GM19099 (cell line): ENCODE results near the gene A1BG.

Experiments used
- POLR2A ChIP-seq: IDR thresholded peaks from 3 replicates; pipeline ENCODE4 v1.6.1; 2011; ENCODE audit warnings: low read depth; ENCODE audit not compliant: insufficient read length; ENCODE audit errors: extremely low read depth

Gene A1BG

GRCh38 chr19:58354478-58355030, 1.3 kb upstream of the A1BG start:
- no peak for TF ChIP-seq POLR2A

GRCh38 chr19:58353717-58354477, 605 bp upstream of the A1BG start:
- TF ChIP-seq POLR2A, result no peak

- TF ChIP-seq POLR2A, result no peak
Observed at GRCh38 chr19:58351990-58352755, 1.1 kb downstream of the A1BG start.

GRCh38 chr19:58351558-58351878, 1.8 kb downstream of the A1BG start:
- no peak for TF ChIP-seq POLR2A

- TF ChIP-seq POLR2A, result no peak
Observed at GRCh38 chr19:58350871-58351557, 2.3 kb downstream of the A1BG start.

- TF ChIP-seq POLR2A, result no peak
Observed at GRCh38 chr19:58350001-58350861, 3.1 kb downstream of the A1BG start.

- TF ChIP-seq POLR2A, result no peak
Observed at GRCh38 chr19:58349590-58349989, 3.7 kb downstream of the A1BG start.

GRCh38 chr19:58346961-58347929, 6.0 kb downstream of the A1BG start:
- TF ChIP-seq POLR2A, result peak; percentile 77

GRCh38 chr19:58345558-58345957, 7.7 kb downstream of the A1BG start:
- TF ChIP-seq POLR2A, result no peak

- TF ChIP-seq POLR2A, result no peak
Observed at GRCh38 chr19:58338825-58339558, 14.3 kb downstream of the A1BG start.

- TF ChIP-seq POLR2A, result no peak
Observed at GRCh38 chr19:58338336-58338735, 15.0 kb downstream of the A1BG start.

- no peak for TF ChIP-seq POLR2A
Observed at GRCh38 chr19:58336820-58337219, 16.5 kb downstream of the A1BG start.

GRCh38 chr19:58336216-58336615, 17.1 kb downstream of the A1BG start:
- no peak for TF ChIP-seq POLR2A

GRCh38 chr19:58335630-58336029, 17.7 kb downstream of the A1BG start:
- no peak for TF ChIP-seq POLR2A
